RWPE2 (cell line): Measurements from ENCODE around the gene HLCS.
"Not testable (repeated sequence)": the region's sequence is repeated elsewhere in the genome, so short reads cannot be mapped to it uniquely, and the experiment has no call there.

Experiments
- ATAC-seq: fragments of 200-7000 bp; cut with Tn5 transposase; 3 replicates; pipeline ENCODE4 v1.9.1; 2021; ENCODE audit warnings: low read depth
- DNase-seq: peaks from one replicate; pipeline ENCODE4 v3.0.0-alpha.2; 2020; ENCODE audit warnings: low spot score
- H3K27ac ChIP-seq: fragments of 450-650 bp; 2 replicates; pipeline ENCODE4 v1.5.1; 2017; ENCODE audit warnings: mild to moderate bottlenecking; ENCODE audit not compliant: poor library complexity, severe bottlenecking
- H3K27me3 ChIP-seq: fragments of 250-450 bp; sonication (Bioruptor Pico); 2 replicates; pipeline ENCODE4 v1.5.1; 2021; ENCODE audit warnings: mild to moderate bottlenecking, moderate library complexity; ENCODE audit not compliant: insufficient read depth, poor library complexity, severe bottlenecking
- H3K36me3 ChIP-seq: fragments of 250-450 bp; sonication (Bioruptor Pico); 2 replicates; pipeline ENCODE4 v1.5.1; 2020; ENCODE audit warnings: low read depth, mild to moderate bottlenecking, moderate library complexity
- H3K4me1 ChIP-seq: fragments of 250-450 bp; sonication (Bioruptor Pico); 2 replicates; pipeline ENCODE4 v1.5.1; 2021; ENCODE audit warnings: mild to moderate bottlenecking, moderate library complexity; ENCODE audit not compliant: insufficient read depth, poor library complexity, severe bottlenecking
- H3K4me3 ChIP-seq: fragments of 250-450 bp; sonication (Bioruptor Pico); 2 replicates; pipeline ENCODE4 v1.5.1; 2021; ENCODE audit warnings: mild to moderate bottlenecking, moderate library complexity; ENCODE audit not compliant: severe bottlenecking
- H3K9me3 ChIP-seq: fragments of 250-450 bp; sonication (Bioruptor Pico); 2 replicates; pipeline ENCODE4 v1.5.1; 2021; ENCODE audit warnings: mild to moderate bottlenecking, moderate library complexity; ENCODE audit not compliant: severe bottlenecking
- CTCF ChIP-seq: fragments of 450-650 bp; IDR thresholded peaks from one replicate; pipeline ENCODE4 v1.5.1; 2017; ENCODE audit warnings: mild to moderate bottlenecking, moderate library complexity; ENCODE audit not compliant: poor library complexity, severe bottlenecking

Gene HLCS

GRCh38 chr21:37005548-37006485, 39.3 kb upstream of the HLCS start:
- no peaks in the 10 kb centered on the region for H3K36me3 ChIP-seq
- H3K4me1 ChIP-seq = no peaks in the 10 kb centered on the region
- DNase-seq (no peak), ATAC-seq (no peak)
- no peak overlapping the region for H3K27ac ChIP-seq
- TF ChIP-seq CTCF = no peak
- H3K4me3 ChIP-seq = peak overlapping the region; percentile 42
- no peaks in the 10 kb centered on the region for H3K9me3 ChIP-seq
- no peaks in the 10 kb centered on the region for H3K27me3 ChIP-seq

- H3K9me3 ChIP-seq, ATAC-seq, H3K36me3 ChIP-seq, H3K27ac ChIP-seq, H3K4me1 ChIP-seq, H3K27me3 ChIP-seq, H3K4me3 ChIP-seq, DNase-seq: not testable (repeated sequence)
These were observed 37.4 kb upstream of the HLCS start for GRCh38 chr21:37003917-37004316.

- not testable (repeated sequence) for H3K36me3 ChIP-seq, H3K27ac ChIP-seq, H3K4me3 ChIP-seq, H3K27me3 ChIP-seq, ATAC-seq, H3K4me1 ChIP-seq, H3K9me3 ChIP-seq, DNase-seq
These were observed 36.4 kb upstream of the HLCS start for GRCh38 chr21:37002851-37003250.

GRCh38 chr21:37001441-37001840, 35.0 kb upstream of the HLCS start:
- H3K27ac ChIP-seq = no peak overlapping the region
- H3K4me1 ChIP-seq = no peaks in the 10 kb centered on the region
- H3K27me3 ChIP-seq = no peaks in the 10 kb centered on the region
- ATAC-seq = no peak
- DNase-seq = no peak
- H3K36me3 ChIP-seq = no peaks in the 10 kb centered on the region
- no peak overlapping the region for H3K4me3 ChIP-seq
- no peaks in the 10 kb centered on the region for H3K9me3 ChIP-seq
- no peak for TF ChIP-seq CTCF

- Histone ChIP-seq H3K27me3 (no peaks in the 10 kb centered on the region), H3K27ac (no peak overlapping the region), H3K4me1 (no peaks in the 10 kb centered on the region), H3K4me3 (no peak overlapping the region), H3K9me3 (no peaks in the 10 kb centered on the region), H3K36me3 (no peaks in the 10 kb centered on the region)
- no peak for ATAC-seq
- peak; percentile 38 for TF ChIP-seq CTCF
- DNase-seq = no peak
These were observed 33.9 kb upstream of the HLCS start for GRCh38 chr21:37000381-37000780.
